HG02610 (cell line): ENCODE measurements around the gene TNP2.

ENCODE experiments used
- ATAC-seq: cut with Tn5 transposase; IDR thresholded peaks from one replicate; pipeline ENCODE4 v1.9.1; 2021; ENCODE audit warnings: mild to moderate bottlenecking, moderate library complexity; ENCODE audit not compliant: unreplicated experiment

The TNP2 gene

GRCh38 chr16:11258553-11259492 is 10.3 kb downstream of the TNP2 start:
- no peak for ATAC-seq

GRCh38 chr16:11257131-11257938 is 11.8 kb downstream of the TNP2 start:
- no peak for ATAC-seq

- ATAC-seq = no peak
These were observed 12.4 kb downstream of the TNP2 start for GRCh38 chr16:11256661-11257130.

GRCh38 chr16:11255737-11256660 is 13.1 kb downstream of the TNP2 start, which contains the start of gene SOCS1:
SOCS1 (minus strand) TSS chr16:11256204; CDS start chr16:11255478, 726 bp downstream.
- peak; percentile 54 for ATAC-seq

GRCh38 chr16:11254913-11255736 is 14.0 kb downstream of the TNP2 start:
- ATAC-seq = no peak

- ATAC-seq = no peak
These were observed 14.9 kb downstream of the TNP2 start for GRCh38 chr16:11253995-11254912.

- no peak for ATAC-seq
These were observed 15.8 kb downstream of the TNP2 start for GRCh38 chr16:11253009-11253994.

- ATAC-seq = no peak
These were observed 16.6 kb downstream of the TNP2 start for GRCh38 chr16:11252482-11252931.

GRCh38 chr16:11251525-11252481 is 17.3 kb downstream of the TNP2 start:
- no peak for ATAC-seq

GRCh38 chr16:11250786-11251524 is 18.2 kb downstream of the TNP2 start:
- no peak for ATAC-seq

- ATAC-seq = no peak
These were observed 18.9 kb downstream of the TNP2 start for GRCh38 chr16:11250091-11250785.

GRCh38 chr16:11249233-11250061 is 19.7 kb downstream of the TNP2 start:
- no peak for ATAC-seq

- ATAC-seq = no peak
These were observed 21.0 kb downstream of the TNP2 start for GRCh38 chr16:11248133-11248532.

- no peak for ATAC-seq
These were observed 23.1 kb downstream of the TNP2 start for GRCh38 chr16:11245988-11246387.
